ENCODE results near the gene MRPS11.
"Not testable (repeated sequence)": the region's sequence is repeated elsewhere in the genome, so short reads cannot be mapped to it uniquely, and the experiment has no call there.

The MRPS11 gene

DNA sequence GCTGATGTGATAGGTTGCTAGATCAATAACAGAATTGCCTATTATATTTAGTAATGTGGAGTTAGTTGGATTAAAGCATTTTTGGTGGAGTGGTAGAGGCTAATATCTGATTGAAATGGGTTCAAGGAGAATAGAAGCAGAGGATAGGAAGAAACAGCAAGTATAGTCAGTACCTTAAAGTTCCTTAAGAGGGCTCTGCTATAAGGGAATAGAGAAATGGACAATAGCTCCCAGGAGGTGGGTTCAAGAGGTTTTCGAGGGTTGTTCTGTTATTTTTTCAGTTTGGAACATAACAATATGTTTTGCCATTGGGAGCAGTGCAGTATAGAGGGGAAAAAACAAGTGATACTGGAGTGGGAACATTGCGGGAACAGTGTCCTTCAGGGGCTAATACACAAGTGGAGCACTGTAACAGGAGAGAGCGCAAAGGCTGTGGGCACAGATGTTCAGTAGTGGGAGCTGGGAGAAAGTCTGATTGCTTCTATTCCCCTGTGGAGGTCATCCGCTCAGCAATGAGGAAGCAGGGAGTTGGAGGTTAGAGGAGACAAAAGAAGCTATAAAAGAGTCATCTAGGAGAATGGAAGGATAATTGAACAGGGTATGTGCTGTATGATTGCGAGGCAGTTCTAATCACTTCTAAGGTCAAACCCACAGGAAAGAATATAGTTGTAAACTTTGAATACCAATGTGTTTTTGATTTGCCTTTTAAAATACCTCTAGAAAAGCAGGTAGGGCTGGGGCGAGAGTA, 3.3 kb downstream of the MRPS11 start:
- TF ChIP-seq, protein P1, sequence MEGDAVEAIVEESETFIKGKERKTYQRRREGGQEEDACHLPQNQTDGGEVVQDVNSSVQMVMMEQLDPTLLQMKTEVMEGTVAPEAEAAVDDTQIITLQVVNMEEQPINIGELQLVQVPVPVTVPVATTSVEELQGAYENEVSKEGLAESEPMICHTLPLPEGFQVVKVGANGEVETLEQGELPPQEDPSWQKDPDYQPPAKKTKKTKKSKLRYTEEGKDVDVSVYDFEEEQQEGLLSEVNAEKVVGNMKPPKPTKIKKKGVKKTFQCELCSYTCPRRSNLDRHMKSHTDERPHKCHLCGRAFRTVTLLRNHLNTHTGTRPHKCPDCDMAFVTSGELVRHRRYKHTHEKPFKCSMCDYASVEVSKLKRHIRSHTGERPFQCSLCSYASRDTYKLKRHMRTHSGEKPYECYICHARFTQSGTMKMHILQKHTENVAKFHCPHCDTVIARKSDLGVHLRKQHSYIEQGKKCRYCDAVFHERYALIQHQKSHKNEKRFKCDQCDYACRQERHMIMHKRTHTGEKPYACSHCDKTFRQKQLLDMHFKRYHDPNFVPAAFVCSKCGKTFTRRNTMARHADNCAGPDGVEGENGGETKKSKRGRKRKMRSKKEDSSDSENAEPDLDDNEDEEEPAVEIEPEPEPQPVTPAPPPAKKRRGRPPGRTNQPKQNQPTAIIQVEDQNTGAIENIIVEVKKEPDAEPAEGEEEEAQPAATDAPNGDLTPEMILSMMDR (conservative IDR thresholded peaks at IDR 0.05; ENCODE audit: low read depth, low read length), result peak; percentile 32

DNA sequence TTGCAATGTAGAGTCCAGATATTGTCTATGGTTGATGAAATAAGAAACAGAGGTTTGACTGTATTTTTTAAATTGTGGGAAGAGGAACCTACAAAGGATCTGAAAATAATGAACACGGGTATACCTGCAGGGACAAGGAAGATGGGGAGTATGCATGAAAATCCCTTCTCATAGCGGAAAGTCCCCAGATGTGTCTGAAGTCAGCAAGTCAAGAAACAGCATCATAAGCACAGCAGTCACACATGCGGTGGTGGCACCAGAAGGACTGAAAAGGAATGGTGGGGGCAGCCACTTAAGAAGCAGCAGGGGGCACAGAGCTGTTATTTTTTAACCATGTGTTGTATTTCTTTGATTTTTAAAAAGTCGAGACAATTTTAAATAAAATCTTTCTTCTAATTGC, 4.7 kb downstream of the MRPS11 start:
- H3K4me3 ChIP-seq (ENCODE audit: low read depth, low read length), result no peak overlapping the region
- TF ChIP-seq, protein P1 (conservative IDR thresholded peaks at IDR 0.05; ENCODE audit: low read depth, low read length), result no peak
- DNase-seq (ENCODE audit: low read depth), result no peak

More for the DNA sequence above, 3.3 kb downstream of the MRPS11 start:
- DNase-seq (ENCODE audit: low read depth), result no peak
- H3K4me3 ChIP-seq (ENCODE audit: low read depth, low read length), result no peak overlapping the region

DNA sequence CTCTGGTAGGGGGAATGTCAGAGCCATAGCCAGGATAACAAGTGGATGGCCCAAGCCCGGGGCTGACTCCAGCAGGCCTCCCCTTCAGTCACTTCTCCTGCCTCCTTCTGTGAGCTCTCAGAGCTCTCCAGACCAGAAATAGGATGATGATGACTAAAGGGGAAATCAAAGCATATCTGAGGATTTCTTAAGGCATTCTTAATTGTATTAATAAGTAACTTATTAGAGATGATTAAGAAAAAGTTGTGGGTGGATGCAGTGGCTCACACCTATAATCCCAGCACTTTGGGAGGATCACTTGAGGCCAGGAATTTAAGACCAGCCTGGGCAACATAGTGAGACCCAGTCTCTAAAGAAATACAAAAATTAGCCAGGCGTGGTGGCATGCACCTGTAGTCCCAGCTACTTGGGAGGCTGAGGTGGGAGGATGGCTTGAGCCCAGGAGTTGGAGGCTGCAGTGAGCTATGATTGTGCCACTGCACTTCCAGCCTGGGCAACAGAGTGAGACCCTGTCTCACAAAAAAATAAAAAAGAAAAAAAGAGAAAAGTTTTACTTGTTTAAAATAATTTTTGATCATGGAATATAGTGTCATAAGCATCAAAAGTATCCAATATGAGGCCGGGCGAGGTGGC, 6.3 kb downstream of the MRPS11 start:
- H3K4me3 ChIP-seq (ENCODE audit: low read depth, low read length); DNase-seq (ENCODE audit: low read depth): not testable (repeated sequence)

DNA sequence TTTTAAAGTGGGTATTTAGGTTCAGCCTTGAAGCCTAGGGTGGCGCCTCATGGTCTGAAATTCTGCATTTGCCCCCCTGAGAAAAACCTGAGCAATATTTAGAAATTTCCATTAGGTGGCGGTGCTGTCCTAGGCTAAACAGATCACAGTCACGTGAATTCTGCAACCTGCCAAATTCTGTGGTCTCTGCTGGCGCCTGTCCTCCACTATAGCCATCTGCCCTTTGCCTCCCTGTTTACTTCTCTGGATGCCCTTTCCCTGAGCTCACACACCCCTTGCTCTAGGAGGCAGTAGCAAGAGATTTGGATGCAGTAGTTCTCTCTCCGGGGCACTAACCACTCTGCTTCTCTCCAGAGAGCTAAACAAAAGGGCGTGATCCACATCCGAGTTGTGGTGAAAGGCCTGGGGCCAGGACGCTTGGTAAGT, 9.1 kb downstream of the MRPS11 start:
- no peak overlapping the region for H3K4me3 ChIP-seq (ENCODE audit: low read depth, low read length)
- TF ChIP-seq, protein P1 (conservative IDR thresholded peaks at IDR 0.05; ENCODE audit: low read depth, low read length), result peak; percentile 70
- DNase-seq (ENCODE audit: low read depth), result peak; percentile 69

DNA sequence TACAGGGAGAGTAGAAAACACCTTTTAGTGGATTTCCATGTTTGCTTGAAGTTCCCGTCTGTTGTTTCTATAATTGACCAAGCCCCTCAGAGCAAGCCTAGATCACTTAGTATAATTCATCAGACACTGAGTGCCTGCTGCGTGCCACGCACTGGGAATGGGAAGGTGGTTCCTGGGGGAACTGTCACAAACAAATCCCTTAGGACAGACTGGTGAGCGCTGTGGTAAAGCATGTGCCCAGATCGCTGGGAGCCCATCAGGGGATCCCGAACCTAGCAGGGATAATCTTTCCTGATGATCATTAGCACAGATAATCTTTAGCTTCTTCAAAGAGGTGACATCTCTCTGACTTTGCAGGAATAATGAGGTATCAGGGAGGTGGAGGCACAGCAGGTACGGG, 9.6 kb downstream of the MRPS11 start:
- TF ChIP-seq, protein P1 (conservative IDR thresholded peaks at IDR 0.05; ENCODE audit: low read depth, low read length), result no peak
- H3K4me3 ChIP-seq (ENCODE audit: low read depth, low read length), result no peak overlapping the region
- DNase-seq (ENCODE audit: low read depth), result no peak

DNA sequence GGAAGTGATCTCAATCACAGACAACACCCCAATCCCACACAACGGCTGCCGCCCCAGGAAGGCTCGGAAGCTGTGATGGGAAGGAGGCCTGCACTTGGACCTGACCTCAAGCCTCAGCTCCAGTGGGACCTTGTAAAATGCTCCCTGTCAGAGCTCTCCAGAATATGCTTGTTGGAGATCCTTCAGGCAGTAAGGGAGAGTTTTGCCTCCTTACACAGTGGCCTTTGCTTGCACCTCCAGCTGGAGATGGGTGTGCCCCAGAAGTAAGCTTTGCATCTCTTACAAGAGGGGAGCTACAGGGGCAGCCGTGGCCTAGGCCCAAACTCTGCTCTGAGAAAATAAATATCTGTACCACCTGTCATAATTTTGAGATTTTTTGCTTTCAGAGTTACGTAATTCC, 10.4 kb downstream of the MRPS11 start:
- no peak for DNase-seq (ENCODE audit: low read depth)
- no peak overlapping the region for H3K4me3 ChIP-seq (ENCODE audit: low read depth, low read length)
- TF ChIP-seq, protein P1 (conservative IDR thresholded peaks at IDR 0.05; ENCODE audit: low read depth, low read length), result no peak

DNA sequence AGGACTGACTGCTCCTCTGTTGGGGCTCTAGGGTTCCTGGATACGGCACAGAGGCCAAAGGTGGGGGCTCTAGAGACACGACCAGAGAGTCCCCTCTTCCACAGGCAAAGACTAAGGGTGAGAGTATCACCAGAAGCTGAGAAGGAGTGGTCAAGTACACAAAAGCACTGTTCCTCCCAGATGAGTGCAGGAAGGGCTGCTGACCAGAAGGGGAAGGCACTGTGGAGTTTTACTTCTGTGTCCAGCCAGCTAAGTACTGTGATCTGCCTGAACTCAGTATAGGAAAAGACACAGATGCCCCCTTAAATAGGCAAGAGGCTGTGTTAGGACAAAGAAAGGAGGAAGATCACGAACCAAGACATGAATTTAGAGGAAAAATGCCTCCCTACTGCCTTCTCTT, 11.7 kb downstream of the MRPS11 start:
- no peak for DNase-seq (ENCODE audit: low read depth)
- H3K4me3 ChIP-seq (ENCODE audit: low read depth, low read length), result no peak overlapping the region
- TF ChIP-seq, protein P1 (conservative IDR thresholded peaks at IDR 0.05; ENCODE audit: low read depth, low read length), result peak; percentile 26
